EL (cell line): ENCODE results near the gene KCNH6.

Source experiments
- DNase-seq: peaks from one replicate; pipeline ENCODE4 v3.0.0-alpha.2; 2016

The KCNH6 gene

GRCh38 chr17:63523253-63523855 lies at the start of gene KCNH6:
KCNH6 (plus strand) TSS chr17:63523358; CDS start chr17:63523414, 56 bp downstream.
- DNase-seq, result no peak

- no peak for DNase-seq
Observed at GRCh38 chr17:63474174-63474573, 49.0 kb upstream of the KCNH6 start.

GRCh38 chr17:63474586-63475460 lies 48.3 kb upstream of the KCNH6 start:
- DNase-seq, result no peak

GRCh38 chr17:63475491-63476412 lies 47.4 kb upstream of the KCNH6 start:
- DNase-seq, result no peak

- peak; percentile 29 for DNase-seq
Observed at GRCh38 chr17:63476459-63476853, 46.7 kb upstream of the KCNH6 start.

- DNase-seq, result peak; percentile 32
Observed at GRCh38 chr17:63476854-63477479, 46.2 kb upstream of the KCNH6 start, which contains the start of gene ACE. ACE (plus strand) TSS chr17:63477061; CDS start chr17:63477095, 34 bp downstream.

- DNase-seq, result no peak
Observed at GRCh38 chr17:63477480-63478440, 45.4 kb upstream of the KCNH6 start.

- peak; percentile 94 for DNase-seq
Observed at GRCh38 chr17:63478814-63479494, 44.2 kb upstream of the KCNH6 start.

GRCh38 chr17:63479495-63480184 lies 43.5 kb upstream of the KCNH6 start:
- DNase-seq, result no peak

GRCh38 chr17:63480192-63480784 lies 42.9 kb upstream of the KCNH6 start:
- DNase-seq, result no peak

- DNase-seq, result no peak
Observed at GRCh38 chr17:63480826-63481487, 42.2 kb upstream of the KCNH6 start.

GRCh38 chr17:63481488-63481870 lies 41.7 kb upstream of the KCNH6 start:
- no peak for DNase-seq

GRCh38 chr17:63482509-63482908 lies 40.6 kb upstream of the KCNH6 start:
- no peak for DNase-seq

GRCh38 chr17:63483038-63483437 lies 40.1 kb upstream of the KCNH6 start:
- DNase-seq, result no peak

GRCh38 chr17:63483655-63484575 lies 39.2 kb upstream of the KCNH6 start:
- DNase-seq, result no peak

- DNase-seq, result no peak
Observed at GRCh38 chr17:63486317-63487013, 36.7 kb upstream of the KCNH6 start.

GRCh38 chr17:63487014-63487339 lies 36.2 kb upstream of the KCNH6 start:
- no peak for DNase-seq

GRCh38 chr17:63488851-63489250 lies 34.3 kb upstream of the KCNH6 start:
- no peak for DNase-seq
